Activated CD4-positive, alpha-beta T cell treated with anti-CD3 and anti-CD28 coated beads, Interleukin-2, Interleukin-4, amounts not matched to agents 100 ng/mL and 50 ng/mL, durations not matched to agents 16 hours and 8 hours (primary cell): ENCODE measurements around the gene ACOT8.
"Not testable (repeated sequence)": the region's sequence is repeated elsewhere in the genome, so short reads cannot be mapped to it uniquely, and the experiment has no call there.

Source experiments
- DNase-seq: peaks from one replicate; pipeline ENCODE4 v3.0.0-alpha.2; 2020; ENCODE audit warnings: low spot score

The ACOT8 gene

GRCh38 chr20:45887346-45887715, 30.1 kb upstream of the ACOT8 start, which contains the start of gene SPATA25:
Gene SPATA25, minus strand, starts transcription at chr20:45887622. Its CDS starts 32 bp downstream, at chr20:45887590.
- no peak for DNase-seq

GRCh38 chr20:45886590-45887345, 29.6 kb upstream of the ACOT8 start:
- no peak for DNase-seq

GRCh38 chr20:45883100-45883469, 25.9 kb upstream of the ACOT8 start:
- no peak for DNase-seq

- DNase-seq, result no peak
Measured at GRCh38 chr20:45882469-45883099, 25.4 kb upstream of the ACOT8 start.

GRCh38 chr20:45880988-45881788, 24.0 kb upstream of the ACOT8 start, which contains the start of gene ZSWIM1:
Gene ZSWIM1, plus strand, starts transcription at chr20:45881227. Its CDS starts 1,366 bp downstream, at chr20:45882593.
- DNase-seq, result peak; percentile 99

- no peak for DNase-seq
Measured at GRCh38 chr20:45878076-45878761, 21.0 kb upstream of the ACOT8 start.

GRCh38 chr20:45874576-45874975, 17.4 kb upstream of the ACOT8 start:
- no peak for DNase-seq

- DNase-seq, result not testable (repeated sequence)
Measured at GRCh38 chr20:45874104-45874481, 16.9 kb upstream of the ACOT8 start.

- DNase-seq, result no peak
Measured at GRCh38 chr20:45873409-45874103, 16.4 kb upstream of the ACOT8 start.

GRCh38 chr20:45872626-45873025, 15.4 kb upstream of the ACOT8 start:
- no peak for DNase-seq

- DNase-seq, result no peak
Measured at GRCh38 chr20:45867819-45868176, 10.6 kb upstream of the ACOT8 start.

GRCh38 chr20:45867136-45867818, 10.1 kb upstream of the ACOT8 start:
- DNase-seq, result no peak

GRCh38 chr20:45866454-45866853, 9.3 kb upstream of the ACOT8 start:
- DNase-seq, result no peak

GRCh38 chr20:45863543-45864470, 6.6 kb upstream of the ACOT8 start:
- DNase-seq, result no peak

- no peak for DNase-seq
Measured at GRCh38 chr20:45861221-45862075, 4.3 kb upstream of the ACOT8 start.

- DNase-seq, result no peak
Measured at GRCh38 chr20:45860560-45861220, 3.5 kb upstream of the ACOT8 start.

- DNase-seq, result no peak
Measured at GRCh38 chr20:45859916-45860315, 2.7 kb upstream of the ACOT8 start.

GRCh38 chr20:45857882-45858216, 657 bp upstream of the ACOT8 start:
- peak; percentile 58 for DNase-seq

- DNase-seq, result no peak
Measured at GRCh38 chr20:45853484-45853883, 3.7 kb downstream of the ACOT8 start.
